H1 (cell line): Measurements from ENCODE around the gene GDPD5. TPM values are rescaled to one million over a fixed set of nuclear protein-coding genes. Genes with fewer than 3 reads are reported as not detected.

Source experiments
- CTCF ChIA-PET: fragments of 300-600 bp; sonication (Branson Sonifier 250); formaldehyde crosslinking; loops from one replicate; lab custom pipeline; 2021; ENCODE audit not compliant: partially characterized antibody; lab: Charles Lee
- POLR2A ChIA-PET: fragments of 300-600 bp; sonication (Branson Sonifier 250); formaldehyde crosslinking; loops from one replicate; lab custom pipeline; 2021; ENCODE audit warnings: inconsistent platforms; ENCODE audit not compliant: partially characterized antibody; lab: Charles Lee
- DNase-seq, 2 experiments: peaks; one replicate each; pipeline versions ENCODE4 v3.0.0 to v3.0.0-alpha.2; 2010 to 2022; ENCODE audit warnings: low spot score in 2 of 2, low read depth in 1 of 2, mixed read lengths in 1 of 2
- FAIRE-seq: peaks from 2 replicates; lab custom pipeline; 2011; peaks lifted over from hg19 to GRCh38; lab: Jason Lieb, UNC
- H2AFZ ChIP-seq: 2 replicates; pipeline ENCODE4 v1.8.1; 2012; ENCODE audit warnings: low read length, inconsistent platforms
- H2AK5ac ChIP-seq: 2 replicates; pipeline ENCODE4 v1.6.1; 2013; ENCODE audit warnings: low read depth, low read length
- H2BK120ac ChIP-seq: replicated peaks from 2 replicates; pipeline ENCODE3; 2013; ENCODE audit warnings: low read depth, low read length, inconsistent platforms
- H2BK12ac ChIP-seq: 2 replicates; pipeline ENCODE4 v1.6.1; 2013; ENCODE audit warnings: low read depth, low read length
- H2BK15ac ChIP-seq: 2 replicates; pipeline ENCODE4 v1.6.1; 2013; ENCODE audit warnings: low read length
- H2BK20ac ChIP-seq: 2 replicates; pipeline ENCODE4 v1.6.1; 2013; ENCODE audit warnings: low read length
- H2BK5ac ChIP-seq: 2 replicates; pipeline ENCODE4 v1.6.1; 2013; ENCODE audit warnings: low read depth, low read length
- H3K14ac ChIP-seq: 2 replicates; pipeline ENCODE4 v1.6.1; 2013; ENCODE audit warnings: inconsistent platforms; ENCODE audit not compliant: insufficient read length
- H3K18ac ChIP-seq: 2 replicates; pipeline ENCODE4 v1.6.1; 2013; ENCODE audit warnings: low read length; ENCODE audit errors: extremely low read depth
- H3K23ac ChIP-seq: 2 replicates; pipeline ENCODE4 v1.6.1; 2013; ENCODE audit warnings: inconsistent platforms; ENCODE audit not compliant: insufficient read length
- H3K23me2 ChIP-seq: 2 replicates; pipeline ENCODE4 v1.6.1; 2013; ENCODE audit warnings: low read depth, low read length
- H3K27ac ChIP-seq: 2 replicates; pipeline ENCODE4 v1.6.1; 2011; ENCODE audit warnings: low read depth, low read length, inconsistent platforms
- H3K27me3 ChIP-seq, 4 experiments: replicated peaks in 1 of 4; 1 replicate in 1 of 4; 2 replicates in 3 of 4; pipeline versions ENCODE4 v1.6.1 to v1.8.1; 2011 to 2013; ENCODE audit warnings: low read length in 3 of 4, mild to moderate bottlenecking in 3 of 4, inconsistent platforms in 2 of 4, mixed read lengths in 2 of 4, moderate library complexity in 1 of 4; ENCODE audit not compliant: control insufficient read depth in 3 of 4, insufficient read depth in 3 of 4; ENCODE audit errors: extremely low read depth in 1 of 4
- H3K36me3 ChIP-seq, 4 experiments: 2 replicates each; pipeline versions ENCODE4 v1.6.1 to v1.8.1; 2011 to 2013; ENCODE audit warnings: mild to moderate bottlenecking in 4 of 4, low read length in 3 of 4, moderate library complexity in 2 of 4, control low read depth in 1 of 4, inconsistent platforms in 1 of 4; ENCODE audit not compliant: insufficient read depth in 4 of 4, control insufficient read depth in 2 of 4
- H3K4ac ChIP-seq: replicated peaks from 2 replicates; pipeline ENCODE3; 2013; ENCODE audit warnings: low read length, low read depth, mixed read lengths, inconsistent platforms; ENCODE audit not compliant: insufficient read length
- H3K4me1 ChIP-seq, 4 experiments: replicated peaks in 1 of 4; 1 replicate in 1 of 4; 2 replicates in 3 of 4; pipeline versions ENCODE4 v1.6.1 to v1.8.1; 2011 to 2013; ENCODE audit warnings: low read length in 3 of 4, inconsistent platforms in 2 of 4, mixed read lengths in 1 of 4; ENCODE audit not compliant: insufficient read depth in 4 of 4, control insufficient read depth in 3 of 4
- H3K4me2 ChIP-seq, 2 experiments: 2 replicates each; pipeline versions ENCODE4 v1.6.1 to v1.8.1; 2011 to 2013; ENCODE audit warnings: low read depth in 2 of 2, low read length in 2 of 2, control low read depth in 1 of 2, inconsistent platforms in 1 of 2, mild to moderate bottlenecking in 1 of 2; ENCODE audit not compliant: insufficient read depth in 1 of 2
- H3K4me3 ChIP-seq, 4 experiments: fragments of 200-600, 300-600 bp in 1 of 4; sonication (generic), shearing (Covaris generic), sonication (Bioruptor Twin) in 1 of 4; 2 replicates each; pipeline versions ENCODE4 v1.5.1 to v1.8.1; 2011 to 2016; ENCODE audit warnings: low read length in 4 of 4, low read depth in 3 of 4, control low read depth in 2 of 4, inconsistent platforms in 2 of 4, mild to moderate bottlenecking in 2 of 4, mixed read lengths in 1 of 4, moderate library complexity in 1 of 4; ENCODE audit not compliant: insufficient read depth in 2 of 4; ENCODE audit errors: extremely low read depth in 1 of 4
- H3K56ac ChIP-seq: replicated peaks from 2 replicates; pipeline ENCODE3; 2013; ENCODE audit warnings: low read depth, mild to moderate bottlenecking, mixed read lengths, low read length, inconsistent platforms; ENCODE audit not compliant: insufficient read length
- H3K79me1 ChIP-seq: 2 replicates; pipeline ENCODE4 v1.6.1; 2013; ENCODE audit warnings: low read depth, low read length, control low read depth
- H3K79me2 ChIP-seq, 2 experiments: 2 replicates each; pipeline versions ENCODE4 v1.6.1 to v1.8.1; 2012 to 2013; ENCODE audit warnings: low read length in 2 of 2, mild to moderate bottlenecking in 2 of 2, inconsistent platforms in 1 of 2; ENCODE audit not compliant: insufficient read depth in 2 of 2, control insufficient read depth in 1 of 2
- H3K9ac ChIP-seq, 4 experiments: replicated peaks in 1 of 4; 1 replicate in 1 of 4; 2 replicates in 3 of 4; pipeline versions ENCODE4 v1.6.1 to v1.8.1; 2011 to 2013; ENCODE audit warnings: low read depth in 3 of 4, low read length in 3 of 4, control low read depth in 2 of 4, mild to moderate bottlenecking in 2 of 4, moderate library complexity in 2 of 4, inconsistent platforms in 1 of 4; ENCODE audit errors: extremely low read depth in 1 of 4
- H3K9me3 ChIP-seq, 2 experiments: 2 replicates each; pipeline versions ENCODE4 v1.6.1 to v1.8.1; 2012 to 2013; ENCODE audit warnings: mild to moderate bottlenecking in 2 of 2, moderate library complexity in 2 of 2, control low read depth in 1 of 2, inconsistent platforms in 1 of 2, low read depth in 1 of 2, low read length in 1 of 2, mixed read lengths in 1 of 2; ENCODE audit not compliant: insufficient read depth in 2 of 2
- H4K20me1 ChIP-seq, 2 experiments: replicated peaks in 1 of 2; 2 replicates each; pipeline versions ENCODE3 to v1.8.1; 2011 to 2013; ENCODE audit warnings: inconsistent platforms in 2 of 2, low read length in 2 of 2, mild to moderate bottlenecking in 1 of 2; ENCODE audit not compliant: insufficient read depth in 2 of 2, control insufficient read depth in 1 of 2
- H4K5ac ChIP-seq: 2 replicates; pipeline ENCODE4 v1.6.1; 2013; ENCODE audit warnings: low read length, low read depth, mixed read lengths, inconsistent platforms; ENCODE audit not compliant: insufficient read length
- H4K8ac ChIP-seq: 2 replicates; pipeline ENCODE4 v1.8.0; 2013; ENCODE audit warnings: mild to moderate bottlenecking, moderate library complexity, low read length, inconsistent platforms; ENCODE audit not compliant: insufficient read depth; ENCODE audit errors: extremely low read depth
- H4K91ac ChIP-seq: replicated peaks from 2 replicates; pipeline ENCODE3; 2013; ENCODE audit warnings: low read length, mixed read lengths, inconsistent platforms; ENCODE audit not compliant: insufficient read length
- CEBPB ChIP-seq: IDR thresholded peaks from 2 replicates; pipeline ENCODE4 v1.6.1; 2012; ENCODE audit warnings: low read depth, low read length
- FOSL1 ChIP-seq: IDR thresholded peaks from 2 replicates; pipeline ENCODE4 v1.6.1; 2011; ENCODE audit warnings: mild to moderate bottlenecking, low read depth, low read length, moderate library complexity; ENCODE audit not compliant: insufficient read depth
- KDM1A ChIP-seq: fragments of 200-600, 300-600 bp; sonication (generic); IDR thresholded peaks from 2 replicates; pipeline ENCODE4 v1.7.1; 2016; ENCODE audit warnings: mild to moderate bottlenecking, low read length, borderline replicate concordance
- PHF8 ChIP-seq: fragments of 200-600 bp; sonication (generic); conservative IDR thresholded peaks from 2 replicates; pipeline ENCODE4 v1.7.1; 2012; ENCODE audit warnings: low read depth, mild to moderate bottlenecking, inconsistent platforms, low read length, moderate library complexity
- SIN3A ChIP-seq, 2 experiments: IDR thresholded peaks in 1 of 2; conservative IDR thresholded peaks in 1 of 2; 2 replicates each; pipeline ENCODE4 v1.6.1; 2011 to 2012; ENCODE audit warnings: low read length in 2 of 2, improper control_type of control experiment in 1 of 2, low read depth in 1 of 2, mild to moderate bottlenecking in 1 of 2
- TAF7 ChIP-seq: optimal IDR thresholded peaks from 2 replicates; pipeline ENCODE3; 2011; ENCODE audit warnings: low read depth, mild to moderate bottlenecking, inconsistent platforms, low read length, moderate library complexity, borderline replicate concordance
- TBP ChIP-seq: IDR thresholded peaks from 2 replicates; pipeline ENCODE4 v1.6.1; 2011; ENCODE audit warnings: low read depth, low read length, improper control_type of control experiment
- USF2 ChIP-seq: IDR thresholded peaks from 2 replicates; pipeline ENCODE4 v1.6.1; 2011; ENCODE audit warnings: low read length, improper control_type of control experiment
- WGBS, 2 experiments: shearing (Covaris generic) in 1 of 2; methylation state at CpG; one replicate each; pipeline versions ENCODE4 v1.1.6 to v1.1.7; 2013 to 2015; ENCODE audit warnings: low lambda C conversion rate in 2 of 2, mixed read lengths in 2 of 2, inconsistent platforms in 1 of 2, low coverage in 1 of 2, missing lambda C conversion rate in 1 of 2; ENCODE audit not compliant: insufficient replicate concordance in 2 of 2, insufficient coverage in 1 of 2, insufficient read length in 1 of 2; ENCODE audit errors: extremely low coverage in 1 of 2, missing lambda C conversion rate in 1 of 2; 5-methylcytosine and 5-hydroxymethylcytosine counted together
- polyA plus RNA-seq, 7 experiments: library from polyadenylated mRNA; depleted of rRNA in 3 of 7; stranded (reverse) in 5 of 7; unstranded in 2 of 7; fragments of >200 nt in 5 of 7; fragments of 200-250 nt in 2 of 7; gene quantifications; 1 replicate in 5 of 7; 2 replicates in 1 of 7; 4 replicates in 1 of 7; pipeline versions ENCODE4 v1.2.1 to v1.2.3, GENCODE V29; 2011 to 2013; ENCODE audit warnings: missing spikeins in 2 of 7, mixed read lengths in 2 of 7
- total RNA-seq: library from RNA; stranded (reverse); fragmentation: NEBNext Ultra II Directional; extraction: Animal tissue kit (Norgen Biotek cat#: 25700); gene quantifications from 2 replicates; pipeline ENCODE4 v1.2.1, GENCODE V29; 2021

Gene GDPD5
- total and polyA plus RNA-seq, 2 of the 8 experiments (the other 6 are each of a cell fraction or from before 2014, with no cell fraction given) = 7.8 to 8.6 TPM

- H4K8ac ChIP-seq = no peak overlapping the region
- H3K9me3 ChIP-seq = no peaks in the 10 kb centered on the region
- no peak overlapping the region for H2AK5ac ChIP-seq
- H2BK12ac ChIP-seq = no peak overlapping the region
- no peaks in the 10 kb centered on the region; the same call in 1 of the 2 replicates for H3K79me1 ChIP-seq
- H3K4me3 ChIP-seq = no peak overlapping the region
- TF ChIP-seq TBP = no peak
- no peak for TF ChIP-seq SIN3A (conservative IDR thresholded peaks at IDR 0.05 in 1 of 2, IDR thresholded peaks at IDR 0.05 in 1 of 2; ENCODE audit: low read depth in 1 of 2, low read length in 2 of 2)
- TF ChIP-seq USF2 = no peak
- TF ChIP-seq TAF7 = no peak
- TF ChIP-seq FOSL1 = no peak
- TF ChIP-seq PHF8 = no peak
- 0 out of 2 replicates have a peak, but pooled peaks have one; percentile 28 for TF ChIP-seq KDM1A
- no peak for TF ChIP-seq CEBPB
- H4K5ac ChIP-seq = no peak overlapping the region
- peaks cover 3 to 8% (median 4%) of the 10 kb centered on the region in 4 experiments; a peak in 5 of 7 replicates for H3K4me1 ChIP-seq
- no peak for FAIRE-seq
- no peak for DNase-seq
- no peak overlapping the region for H3K4ac ChIP-seq
- WGBS, 2 experiments = 87% methylated on average over 5 of the region's 5 CpGs; no CpG with 5 or more reads in 1 of the 2 experiments
- H2BK15ac ChIP-seq = no peak overlapping the region
- H2BK120ac ChIP-seq = no peak overlapping the region
- H3K36me3 ChIP-seq = no peaks in the 10 kb centered on the region
- POLR2A ChIA-PET = interaction anchor here (2.0 kb wide), 1 partner anchor 8 kb away, joined by 5 read pairs; no protein-coding TSS in a partner anchor
- H3K79me2 ChIP-seq = no peaks in the 10 kb centered on the region
- no peak overlapping the region for H2BK5ac ChIP-seq
- H3K23ac ChIP-seq = no peak overlapping the region
- H4K20me1 ChIP-seq = no peaks in the 10 kb centered on the region
- H3K4me2 ChIP-seq = no peak overlapping the region
- no peak overlapping the region for H2BK20ac ChIP-seq
- no peaks in the 10 kb centered on the region for H3K27me3 ChIP-seq
- H3K23me2 ChIP-seq = no peaks in the 10 kb centered on the region
- no peak overlapping the region for H3K14ac ChIP-seq
- no peak overlapping the region for H3K27ac ChIP-seq
- no peak overlapping the region for H2AFZ ChIP-seq
- no peak overlapping the region for H3K9ac ChIP-seq
- H4K91ac ChIP-seq = no peak overlapping the region
- H3K18ac ChIP-seq = no peak overlapping the region
- H3K56ac ChIP-seq = no peak overlapping the region
- CTCF ChIA-PET = interaction anchor here (0.6 to 31.5 kb wide), 14 partner anchors 10 to 501 kb away, joined by 3 to 603 read pairs (median 4); partner anchors contain the start of gene GDPD5
Measured at GRCh38 chr11:75478783-75479596, 46.8 kb downstream of the GDPD5 start.
